ENCODE measurements around the gene PPID.
"Not testable (repeated sequence)": the region's sequence is repeated elsewhere in the genome, so short reads cannot be mapped to it uniquely, and the experiment has no call there.

The PPID gene

DNA sequence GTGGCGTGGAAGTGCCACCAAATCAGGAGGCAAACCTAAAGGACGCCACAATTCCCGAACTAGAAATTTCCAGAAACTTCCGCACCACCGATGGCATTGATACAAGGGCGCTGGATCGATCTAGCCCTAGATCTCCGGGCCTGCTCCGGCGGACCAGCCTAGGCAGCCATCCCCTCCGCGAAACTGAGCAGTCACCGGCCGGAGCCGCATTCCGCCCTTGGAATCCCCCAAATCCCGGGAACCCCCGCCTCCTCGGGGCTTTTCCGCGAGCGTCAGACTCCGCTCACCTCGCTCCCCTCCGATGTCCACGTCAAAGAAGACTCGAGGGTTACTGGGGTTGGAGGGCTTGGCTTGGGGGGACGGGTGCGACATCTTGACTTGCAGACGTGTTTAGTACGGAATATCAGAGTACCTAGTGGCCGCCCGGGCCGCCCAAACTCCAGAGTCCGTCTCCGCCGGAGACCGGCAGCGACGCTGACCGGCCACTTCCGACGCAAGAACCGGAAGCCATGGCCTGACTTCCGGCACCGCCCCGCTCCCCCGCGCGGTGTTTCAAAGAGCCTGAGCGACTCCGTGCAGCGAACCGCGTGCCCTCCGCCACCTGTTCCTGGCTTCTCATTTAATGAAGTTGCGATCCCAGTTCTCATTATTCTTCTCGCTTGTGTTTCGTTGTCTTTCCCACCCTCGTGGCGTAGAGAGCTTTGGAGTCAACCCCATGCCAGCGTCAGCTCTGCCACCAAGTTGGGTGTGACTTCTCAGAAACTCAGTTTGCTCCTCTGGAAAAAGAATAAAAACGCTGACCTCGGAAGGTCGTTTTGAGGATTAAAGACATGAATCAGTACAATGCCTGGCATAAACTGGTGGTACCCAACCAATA is at the start of gene PPID:
TSS of gene PPID (minus strand) at position 480 of the 877 bp plus-strand sequence. CDS start at position 372, 108 bp downstream.
- peak; percentile 84 for DNase-seq (ENCODE audit: low spot score)

DNA sequence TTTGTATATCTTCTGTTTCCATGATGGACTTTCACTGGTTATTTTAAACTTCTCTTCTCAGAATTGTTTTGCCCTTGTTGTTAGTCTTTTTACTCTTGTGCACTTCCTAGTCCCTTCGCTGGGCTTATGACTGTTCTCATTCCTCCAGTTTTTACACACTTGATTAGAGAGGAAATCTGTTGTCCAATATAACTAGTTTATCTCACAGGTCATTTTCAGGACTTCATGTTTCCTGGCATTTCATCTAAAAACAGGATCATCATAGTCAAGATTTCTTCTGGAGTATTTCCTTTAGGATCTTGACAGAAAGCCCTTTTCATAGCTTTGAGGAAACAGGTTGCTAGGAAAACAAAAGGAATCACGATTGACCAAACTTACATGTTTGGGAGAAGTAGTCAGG is 48.6 kb upstream of the PPID start:
- no peak for DNase-seq (ENCODE audit: low spot score)

DNA sequence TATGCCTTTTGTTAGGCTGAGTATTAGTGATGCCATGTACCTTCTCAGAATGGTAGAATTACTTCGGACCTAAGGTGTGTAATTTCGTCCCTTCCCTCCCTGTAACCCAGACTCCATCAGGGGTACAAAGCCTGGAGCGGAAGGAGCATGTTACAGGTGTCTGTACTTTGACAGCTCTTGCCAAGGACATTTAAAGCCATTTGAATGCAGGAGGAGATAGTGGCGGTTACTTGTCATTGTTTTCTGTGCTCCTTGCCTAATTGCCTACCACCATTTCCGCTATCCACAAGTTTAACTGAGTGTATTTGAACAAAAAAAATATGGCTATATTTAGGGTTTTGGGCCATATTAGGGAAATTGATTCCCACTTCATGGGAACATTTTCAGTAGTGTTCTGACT is 47.5 kb upstream of the PPID start:
- no peak for DNase-seq (ENCODE audit: low spot score)

DNA sequence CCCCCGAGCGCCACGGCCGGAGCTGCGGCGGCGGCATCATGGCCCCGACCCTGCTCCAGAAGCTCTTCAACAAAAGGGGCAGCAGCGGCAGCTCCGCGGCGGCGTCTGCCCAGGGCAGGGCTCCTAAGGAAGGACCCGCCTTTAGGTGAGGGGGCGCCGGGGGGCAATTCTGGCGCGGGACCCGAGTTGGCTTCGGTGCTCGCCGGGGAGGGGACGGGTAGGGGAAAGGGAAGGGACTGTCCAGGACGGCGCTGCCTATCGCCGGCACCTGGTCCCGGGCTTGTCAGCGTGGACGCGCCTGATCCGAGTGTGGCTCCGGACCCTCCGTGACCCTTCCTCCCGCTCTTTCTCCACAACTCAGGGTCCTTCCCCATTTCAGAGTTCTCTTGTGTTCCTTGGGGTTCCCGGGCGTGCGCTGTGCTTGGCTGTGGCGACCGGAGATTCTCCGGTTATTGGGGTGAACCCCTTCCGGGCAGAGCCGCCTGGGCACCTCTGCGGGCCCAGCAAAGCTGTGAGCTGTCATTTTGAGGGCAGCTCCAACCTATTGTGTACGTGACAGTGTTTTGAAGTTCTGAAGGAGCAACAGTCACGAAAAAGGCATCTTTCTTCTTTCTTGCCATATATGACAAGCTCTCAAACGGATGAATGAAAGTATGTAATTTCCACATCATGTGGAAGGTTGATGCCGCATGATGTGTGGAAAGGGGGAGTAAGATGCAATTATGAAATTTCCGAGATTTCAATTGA is 46.2 kb upstream of the PPID start:
- DNase-seq (ENCODE audit: low spot score), result peak; percentile 5

DNA sequence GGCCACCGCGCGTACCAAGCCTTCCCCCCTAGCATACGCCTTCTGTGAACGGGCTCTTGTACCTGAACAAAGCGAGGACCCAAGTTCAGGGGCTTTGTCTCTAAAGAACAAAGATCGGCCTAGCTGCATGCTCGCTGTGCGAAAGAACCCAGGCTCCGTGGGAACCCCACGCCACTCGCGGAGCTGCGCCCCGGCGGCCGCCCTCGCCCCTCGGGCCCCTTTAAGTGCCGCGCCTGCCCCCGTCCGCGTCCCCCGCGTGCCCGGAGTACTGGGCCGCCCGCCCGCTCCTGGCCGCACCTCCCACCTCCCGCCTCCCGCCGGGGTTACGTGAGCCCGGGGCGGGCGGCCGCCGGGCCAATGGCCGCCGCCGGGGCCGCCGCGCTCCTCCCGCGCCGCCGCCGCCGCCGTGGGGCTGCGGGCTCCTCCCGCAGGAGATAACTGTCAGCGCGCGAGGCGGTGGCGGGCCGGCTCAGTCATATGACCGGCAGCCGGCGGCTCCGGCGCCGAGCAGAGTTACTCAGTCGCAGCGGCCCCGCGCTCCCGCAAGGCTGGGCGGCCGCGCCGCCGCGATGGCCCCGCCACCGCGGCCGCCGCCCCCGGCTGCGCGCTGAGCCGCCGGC is 45.5 kb upstream of the PPID start, which contains the start of gene FNIP2:
TSS of gene FNIP2 (plus strand) at position 472 of the 620 bp plus-strand sequence. CDS start 187 bp downstream, outside the sequence.
- peak; percentile 70 for DNase-seq (ENCODE audit: low spot score)

DNA sequence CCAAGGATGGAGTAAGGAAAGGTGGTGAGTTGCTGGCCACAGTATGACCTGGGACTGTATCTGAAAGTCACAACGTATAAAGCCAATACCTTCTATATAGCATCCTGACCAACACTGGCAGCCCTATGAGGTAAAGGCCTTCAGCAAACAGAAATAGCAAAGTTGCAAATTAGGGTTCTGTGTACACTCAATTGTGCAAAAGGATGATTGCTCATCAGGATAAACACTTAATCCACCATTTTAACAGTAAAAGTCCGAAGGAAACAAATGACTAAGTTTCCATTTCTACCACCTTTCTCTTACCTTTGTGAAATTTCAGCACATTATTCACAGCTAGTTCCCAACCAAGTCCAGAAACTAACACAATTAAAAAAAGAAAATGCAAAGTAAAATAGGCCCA is 44.3 kb upstream of the PPID start:
- no peak for DNase-seq (ENCODE audit: low spot score)

DNA sequence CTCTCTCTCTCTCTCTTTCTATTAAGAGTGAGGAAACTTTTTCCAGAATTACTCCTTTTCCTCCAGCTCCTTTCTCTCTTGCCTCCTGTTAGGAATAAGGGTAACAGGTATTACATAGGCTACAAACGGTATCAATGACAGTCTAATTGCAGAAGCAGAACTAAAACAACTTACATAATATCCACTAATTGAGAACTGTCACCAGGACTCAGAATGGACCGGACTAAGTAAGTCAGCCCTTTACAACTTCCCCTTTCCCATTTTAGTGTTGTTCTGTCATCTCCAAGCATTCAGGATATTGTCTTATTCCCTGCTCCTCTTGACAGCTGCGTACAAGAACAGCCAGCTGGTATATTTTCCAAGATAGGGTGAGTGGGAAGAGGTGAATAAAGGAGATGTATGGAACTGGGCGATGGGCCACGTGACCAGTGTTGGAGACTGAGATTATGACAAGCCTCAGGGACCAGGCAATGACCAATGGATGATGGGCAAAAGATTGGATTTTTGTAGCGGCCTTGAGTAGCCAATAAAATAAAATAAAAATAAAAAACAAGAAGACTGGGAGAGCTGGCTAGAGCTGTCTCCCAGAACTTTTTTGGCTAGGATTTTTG is 43.3 kb upstream of the PPID start:
- DNase-seq (ENCODE audit: low spot score), result no peak

DNA sequence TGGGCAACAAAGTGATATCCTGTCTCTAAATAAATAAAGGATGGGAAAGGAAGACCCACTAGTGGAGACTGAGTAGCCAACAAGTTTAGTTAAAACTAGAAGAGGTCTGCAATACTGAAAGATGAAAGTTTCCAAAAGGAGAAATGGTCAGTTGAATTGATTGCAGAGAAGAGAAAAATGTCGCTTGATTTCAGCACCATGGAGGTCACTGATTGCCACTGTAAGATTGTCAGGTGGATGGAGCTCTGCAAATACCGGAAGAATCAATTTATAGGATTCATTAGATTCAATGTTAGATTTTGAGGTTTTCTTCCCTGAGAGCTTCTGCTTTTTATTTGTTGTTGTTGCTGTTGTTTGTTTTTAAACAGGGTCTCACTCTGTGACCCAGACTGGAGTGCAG is 40.3 kb upstream of the PPID start:
- no peak for DNase-seq (ENCODE audit: low spot score)

DNA sequence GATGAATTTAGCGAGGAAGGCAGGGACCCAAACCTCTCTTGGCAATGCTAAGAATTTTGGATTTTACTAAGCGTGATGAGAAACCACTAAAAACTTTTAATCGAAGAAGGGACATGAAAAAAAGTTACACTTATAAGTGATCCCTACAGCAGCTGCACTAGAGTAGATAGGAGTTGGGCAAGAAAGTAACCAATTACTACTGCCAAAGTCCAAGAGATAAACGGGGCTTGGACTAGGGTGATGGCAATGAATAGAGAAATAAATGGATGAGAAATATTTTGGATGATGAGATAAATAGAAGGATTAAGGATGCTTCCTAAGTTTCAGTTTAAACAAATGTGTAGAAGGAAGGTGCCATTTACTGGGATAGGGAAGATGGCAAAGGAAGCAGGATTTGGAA is 39.4 kb upstream of the PPID start:
- DNase-seq (ENCODE audit: low spot score), result no peak

DNA sequence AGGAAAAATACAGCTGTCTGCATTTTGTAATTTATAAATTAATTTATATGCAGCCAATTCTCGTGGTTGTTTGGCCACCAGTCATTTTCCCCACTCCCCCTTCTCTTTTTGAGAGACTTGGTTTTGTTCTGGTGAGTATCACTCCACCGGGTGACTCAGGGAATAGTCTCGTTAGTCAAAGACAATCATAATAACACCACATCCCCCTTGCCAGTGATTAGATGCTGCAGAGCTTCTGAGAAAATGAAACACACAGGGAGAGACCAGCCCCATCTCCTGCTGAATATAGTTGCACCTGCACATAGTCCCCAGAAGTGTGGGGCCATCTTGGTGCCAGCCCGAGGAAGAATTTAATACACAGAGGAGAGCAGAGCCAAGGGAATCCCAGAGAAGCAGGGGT is 37.7 kb upstream of the PPID start:
- DNase-seq (ENCODE audit: low spot score), result no peak

DNA sequence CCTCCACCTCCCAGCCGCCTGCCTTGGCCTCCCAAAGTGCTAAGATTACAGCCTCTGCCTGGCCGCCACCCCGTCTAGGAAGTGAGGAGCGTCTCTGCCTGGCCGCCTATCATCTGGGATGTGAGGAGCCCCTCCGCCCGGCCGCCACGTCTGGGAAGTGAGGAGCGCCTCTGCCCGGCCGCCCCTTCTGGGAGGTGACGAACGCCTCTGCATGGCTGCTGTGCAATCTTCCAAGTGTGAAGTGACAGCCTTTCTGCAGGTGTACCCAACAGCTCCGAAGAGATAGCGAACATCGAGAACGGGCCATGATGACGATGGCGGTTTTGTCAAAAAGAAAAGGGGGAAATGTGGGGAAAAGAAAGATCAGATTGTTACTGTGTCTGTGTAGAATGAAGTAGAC is 36.3 kb upstream of the PPID start:
- not testable (repeated sequence) for DNase-seq (ENCODE audit: low spot score)

DNA sequence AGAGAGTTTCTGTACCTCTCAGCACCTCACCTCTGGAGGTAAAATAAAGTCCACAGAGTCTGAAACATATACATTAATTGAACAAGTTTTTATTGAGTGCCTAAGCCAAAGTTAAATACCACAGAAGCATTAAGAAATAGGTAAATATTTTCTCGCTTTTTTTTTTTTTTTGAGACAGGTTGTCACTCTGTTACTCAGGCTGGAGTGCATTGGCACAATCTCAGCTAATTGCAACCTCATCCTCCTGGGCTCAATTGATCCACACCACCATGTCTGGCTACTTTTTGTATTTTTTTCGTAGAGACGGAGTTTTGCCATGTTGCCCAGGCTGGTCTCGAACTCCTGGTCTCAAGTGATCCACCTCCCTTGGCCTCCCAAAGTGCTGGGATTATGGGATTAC is 35.5 kb upstream of the PPID start:
- DNase-seq (ENCODE audit: low spot score), result no peak

DNA sequence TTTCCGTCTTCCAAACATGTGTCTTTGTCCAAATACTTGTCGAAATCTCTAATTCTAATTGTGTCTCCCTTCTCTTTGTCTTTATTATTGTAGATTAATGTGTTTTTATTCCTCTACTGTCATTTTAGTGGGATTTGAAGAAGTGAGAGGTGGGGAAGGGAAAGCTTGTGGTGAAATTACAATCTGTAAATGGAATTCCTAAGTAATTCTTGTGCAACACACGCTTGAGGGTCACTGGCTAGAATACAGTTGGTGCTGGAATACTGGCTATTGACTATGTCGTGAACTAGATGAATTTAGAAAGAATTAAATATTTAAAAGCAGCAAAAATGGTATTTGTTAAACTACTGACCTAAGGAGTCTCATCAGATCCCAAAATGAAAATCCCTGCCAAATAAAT is 34.9 kb upstream of the PPID start:
- DNase-seq (ENCODE audit: low spot score), result no peak

DNA sequence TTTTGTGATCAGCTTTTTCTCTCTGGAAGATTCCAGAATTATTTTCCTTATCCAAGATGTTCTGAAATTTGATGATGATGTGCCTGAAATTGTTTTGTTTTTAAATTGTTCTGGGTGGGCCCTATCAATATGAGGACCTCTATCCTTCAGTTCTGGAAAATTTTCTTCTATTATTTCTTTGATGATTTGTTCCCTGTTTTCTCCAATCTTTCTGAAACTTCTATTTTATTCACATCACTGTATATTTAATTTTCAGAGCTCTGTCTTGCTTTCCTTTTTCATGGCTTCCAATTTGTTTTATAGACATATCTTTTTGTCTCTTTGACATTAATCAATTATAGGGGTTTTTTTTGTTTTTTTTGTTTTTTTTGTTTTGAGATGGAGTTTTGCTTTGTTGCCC is 33.4 kb upstream of the PPID start:
- DNase-seq (ENCODE audit: low spot score), result no peak

DNA sequence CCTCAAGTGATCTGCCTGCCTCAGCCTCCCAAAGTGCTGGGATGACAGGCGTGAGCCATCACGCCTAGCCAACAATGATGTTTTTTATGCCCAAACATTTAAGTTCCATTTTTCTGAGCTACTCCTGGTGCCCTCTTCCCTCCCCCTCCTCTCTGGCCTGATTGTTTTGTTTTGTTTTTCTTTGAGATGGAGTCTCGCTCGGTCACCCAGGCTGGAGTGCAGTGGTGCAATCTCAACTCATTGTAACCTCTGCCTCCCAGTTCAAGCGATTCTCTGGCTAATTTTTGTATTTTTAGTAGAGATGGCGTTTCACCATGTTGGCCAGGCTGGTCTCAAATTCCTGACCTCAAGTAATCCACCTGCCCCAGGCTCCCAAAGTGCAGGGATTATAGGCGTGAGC is 32.6 kb upstream of the PPID start:
- DNase-seq (ENCODE audit: low spot score), result not testable (repeated sequence)

DNA sequence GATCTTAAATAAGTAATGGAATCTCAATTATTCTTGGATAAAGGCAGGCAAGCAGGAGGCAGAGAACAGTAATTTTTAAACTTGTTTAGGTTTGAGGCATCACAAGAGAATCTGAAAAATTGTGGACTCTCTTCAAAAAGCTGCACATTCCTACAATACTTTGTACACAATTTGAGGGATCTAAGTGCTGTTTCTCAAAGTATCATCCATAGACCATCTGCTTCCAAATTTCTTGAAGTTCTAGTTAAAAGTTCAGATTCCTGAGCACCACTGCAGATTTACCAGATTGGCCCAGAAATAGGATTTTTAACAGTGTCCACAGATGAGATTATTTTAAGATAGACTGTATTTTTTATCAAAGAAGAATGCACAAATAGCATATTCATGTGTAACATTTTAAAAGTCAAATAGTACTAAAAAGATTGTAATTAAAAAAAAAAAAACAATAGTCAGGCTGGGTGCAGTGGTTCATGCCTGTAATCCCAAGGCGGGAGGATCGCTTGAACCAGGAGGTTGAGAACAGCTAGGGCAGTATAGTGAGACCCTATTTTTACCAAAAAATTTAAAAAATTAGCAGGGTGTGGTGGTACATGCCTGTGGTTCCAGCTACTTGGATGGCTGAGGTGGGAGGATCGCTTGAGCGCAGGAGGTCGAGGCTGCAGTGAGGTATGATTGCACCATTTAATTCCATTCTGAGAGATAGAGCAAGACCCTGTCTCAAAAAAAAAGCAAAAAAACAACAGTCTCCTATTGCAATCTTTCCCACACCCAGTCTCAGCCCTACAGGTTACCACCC is 31.4 kb upstream of the PPID start:
- no peak for DNase-seq (ENCODE audit: low spot score)

DNA sequence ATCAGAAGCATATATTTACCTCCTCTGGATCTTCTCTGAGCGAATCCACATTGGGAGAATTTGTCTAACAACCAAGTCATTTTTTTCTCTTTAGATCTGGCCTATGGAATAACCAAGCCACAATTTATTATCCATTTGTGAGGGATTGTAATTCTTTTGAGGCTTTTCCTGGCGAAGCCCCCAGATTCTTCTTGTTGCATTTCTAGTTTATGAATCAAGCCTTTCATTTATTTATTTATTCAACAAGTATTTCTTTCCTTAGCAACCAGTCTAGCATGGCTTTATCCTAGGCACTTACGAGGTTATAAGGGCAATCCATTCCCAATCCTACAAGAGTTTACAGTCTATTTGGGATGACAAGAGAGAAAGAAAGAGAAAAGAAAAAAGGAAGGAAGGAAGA is 27.2 kb upstream of the PPID start:
- DNase-seq (ENCODE audit: low spot score), result no peak

DNA sequence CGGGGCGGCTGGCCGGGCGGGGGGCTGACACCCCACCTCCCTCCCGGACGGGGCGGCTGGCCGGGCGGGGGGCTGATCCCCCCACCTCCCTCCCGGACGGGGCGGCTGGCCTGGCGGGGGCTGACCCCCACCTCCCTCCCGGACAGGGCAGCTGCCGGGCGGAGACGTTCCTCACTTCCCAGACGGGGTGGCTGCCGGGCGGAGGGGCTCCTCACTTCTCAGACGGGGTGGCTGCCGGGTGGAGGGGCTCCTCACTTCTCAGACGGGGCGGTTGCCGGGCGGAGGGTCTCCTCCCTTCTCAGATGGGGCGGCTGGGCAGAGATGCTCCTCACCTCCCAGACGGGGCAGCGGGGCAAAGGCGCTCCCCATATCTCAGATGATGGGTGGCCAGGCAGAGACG is 23.3 kb upstream of the PPID start:
- DNase-seq (ENCODE audit: low spot score), result not testable (repeated sequence)

DNA sequence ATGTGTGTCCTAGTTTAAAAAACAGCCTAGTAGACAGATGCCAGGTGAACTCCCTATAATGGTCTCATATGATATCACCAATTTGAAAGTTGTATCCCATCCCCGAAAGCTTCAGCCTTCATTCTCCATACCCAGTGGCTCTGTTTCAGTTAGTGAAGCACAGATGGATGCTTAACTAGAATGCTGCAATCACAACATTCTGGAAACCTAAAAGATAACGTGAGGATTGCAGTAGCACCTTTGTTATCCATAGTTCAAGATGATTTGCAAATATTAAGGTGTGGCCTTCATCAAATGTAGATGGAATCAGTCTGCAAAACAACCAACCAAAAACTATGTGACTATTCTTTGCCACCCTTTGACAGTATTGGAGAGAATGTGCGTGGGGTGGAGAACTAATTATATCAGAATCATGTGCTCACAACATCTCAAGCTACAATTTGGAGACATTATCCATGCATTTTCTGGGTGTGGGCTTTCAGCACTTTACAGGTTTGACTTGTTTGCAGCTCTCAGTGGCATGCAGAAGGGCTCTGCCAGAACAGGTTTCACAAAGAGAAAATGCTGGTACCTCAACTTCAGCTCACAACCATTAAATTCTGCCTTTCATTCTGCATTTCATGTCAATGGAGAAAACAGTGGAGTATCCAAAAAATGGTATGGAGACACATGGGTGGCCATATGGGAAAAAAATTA is 18.3 kb upstream of the PPID start:
- no peak for DNase-seq (ENCODE audit: low spot score)

DNA sequence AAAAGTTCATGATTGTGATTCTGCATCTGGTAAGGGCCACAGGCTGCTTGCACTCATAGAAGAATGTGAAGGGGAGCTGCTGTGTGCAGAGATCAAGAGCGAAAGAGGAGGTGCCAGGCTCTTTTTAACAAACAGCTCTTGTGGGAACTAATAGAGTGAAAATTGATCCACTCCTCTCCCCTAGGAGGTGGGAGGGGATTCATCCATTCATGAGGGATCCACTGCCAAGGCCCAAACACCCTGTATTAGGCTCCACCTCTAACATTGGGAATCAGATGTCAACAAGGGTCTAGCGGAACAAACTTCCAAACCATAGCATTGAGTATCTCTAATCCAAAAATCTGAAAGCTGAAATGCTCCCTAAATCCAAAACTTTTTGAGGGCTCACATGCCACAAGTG is 16.4 kb upstream of the PPID start:
- no peak for DNase-seq (ENCODE audit: low spot score)

DNA sequence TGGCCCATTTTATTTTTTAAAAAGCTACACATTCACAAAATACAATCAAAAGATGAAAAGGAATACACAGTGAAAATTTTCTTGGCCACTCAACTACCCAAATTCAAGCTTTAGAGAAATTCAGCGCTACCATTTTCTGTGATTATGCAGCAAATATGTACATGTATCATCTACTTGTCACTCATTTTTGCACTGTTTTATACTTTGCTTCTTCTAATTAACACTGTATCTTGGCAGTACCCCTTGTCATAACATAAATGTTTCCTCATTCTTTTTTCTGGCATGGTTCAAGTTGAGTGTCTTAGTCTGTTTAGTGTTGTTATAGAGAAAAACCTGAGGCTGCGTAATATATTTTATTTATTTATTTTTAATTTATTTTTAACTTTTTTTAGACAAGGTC is 15.7 kb upstream of the PPID start:
- DNase-seq (ENCODE audit: low spot score), result no peak

Data from germinal center (tissue), 1 donor.